GM19023 (cell line): ENCODE results near the gene SEC31B.

ENCODE experiments used
- ATAC-seq: cut with Tn5 transposase; IDR thresholded peaks from one replicate; pipeline ENCODE4 v1.9.1; 2021; ENCODE audit warnings: mild to moderate bottlenecking, moderate library complexity; ENCODE audit not compliant: unreplicated experiment

Gene SEC31B

GRCh38 chr10:100446130-100446761 is 73.4 kb downstream of the SEC31B start:
- ATAC-seq = no peak

GRCh38 chr10:100442548-100442947 is 77.1 kb downstream of the SEC31B start:
- ATAC-seq = no peak

- no peak for ATAC-seq
Measured at GRCh38 chr10:100438674-100439315, 80.9 kb downstream of the SEC31B start.
